Activated CD8-positive, alpha-beta T cell treated with anti-CD3 and anti-CD28 coated beads, Interleukin-2, amount 10 ng/mL, durations not matched to agents 7 days and 5 days (primary cell): ENCODE data around the gene ADTRP. TPM values are rescaled to one million over a fixed set of nuclear protein-coding genes. Genes with fewer than 3 reads are reported as not detected.

Source experiments
- total RNA-seq, 2 experiments: library from RNA; stranded (reverse); gene quantifications; one replicate each; pipeline ENCODE4 v1.2.3, GENCODE V29; 2021

The ADTRP gene
- total RNA-seq, 2 experiments from 2014 or later = 0.63 to 0.68 TPM

Other genes with a start within 250 kb of the ADTRP start
- gene TMEM170B, start 241.1 kb downstream of the ADTRP start, total RNA-seq = under 1 TPM; 0.89 to 0.95 TPM
- gene HIVEP1, start 233.5 kb upstream of the ADTRP start, total RNA-seq = 10 to 100 TPM; 21.2 to 21.4 TPM